ENCODE results near the gene LYZL4.

The LYZL4 gene

GRCh38 chr3:42398080-42398479 is 12.3 kb downstream of the LYZL4 start:
- TF ChIP-seq SNAI2 (CRISPR knock-in tag; IDR thresholded peaks at IDR 0.05), result no peak
- TF ChIP-seq ISL1 (CRISPR knock-in tag; IDR thresholded peaks at IDR 0.05), result no peak
- no peak for TF ChIP-seq ZNF8 (CRISPR knock-in tag; IDR thresholded peaks at IDR 0.05)
- TF ChIP-seq OSR1 (CRISPR knock-in tag; IDR thresholded peaks at IDR 0.05), result no peak
- no peak for TF ChIP-seq ZNF565 (CRISPR knock-in tag; conservative IDR thresholded peaks at IDR 0.05; ENCODE audit: low read depth)
- TF ChIP-seq ZNF70 (CRISPR knock-in tag; IDR thresholded peaks at IDR 0.05), result no peak
- TF ChIP-seq ZC3H10 (CRISPR knock-in tag; IDR thresholded peaks at IDR 0.05), result no peak
- TF ChIP-seq ESRRG (CRISPR knock-in tag; IDR thresholded peaks at IDR 0.05), result no peak
- TF ChIP-seq ZFP3 (CRISPR knock-in tag; IDR thresholded peaks at IDR 0.05), result no peak
- no peak for TF ChIP-seq PPARA (CRISPR knock-in tag; IDR thresholded peaks at IDR 0.05; ENCODE audit: borderline replicate concordance)
- TF ChIP-seq GLIS3 (CRISPR knock-in tag; IDR thresholded peaks at IDR 0.05), result no peak
- no peak for TF ChIP-seq TSHZ2 (CRISPR knock-in tag; IDR thresholded peaks at IDR 0.05)
- TF ChIP-seq, protein P1, sequence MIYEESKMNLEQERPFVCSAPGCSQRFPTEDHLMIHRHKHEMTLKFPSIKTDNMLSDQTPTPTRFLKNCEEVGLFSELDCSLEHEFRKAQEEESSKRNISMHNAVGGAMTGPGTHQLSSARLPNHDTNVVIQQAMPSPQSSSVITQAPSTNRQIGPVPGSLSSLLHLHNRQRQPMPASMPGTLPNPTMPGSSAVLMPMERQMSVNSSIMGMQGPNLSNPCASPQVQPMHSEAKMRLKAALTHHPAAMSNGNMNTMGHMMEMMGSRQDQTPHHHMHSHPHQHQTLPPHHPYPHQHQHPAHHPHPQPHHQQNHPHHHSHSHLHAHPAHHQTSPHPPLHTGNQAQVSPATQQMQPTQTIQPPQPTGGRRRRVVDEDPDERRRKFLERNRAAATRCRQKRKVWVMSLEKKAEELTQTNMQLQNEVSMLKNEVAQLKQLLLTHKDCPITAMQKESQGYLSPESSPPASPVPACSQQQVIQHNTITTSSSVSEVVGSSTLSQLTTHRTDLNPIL (CRISPR knock-in tag; IDR thresholded peaks at IDR 0.05; ENCODE audit: low read depth), result no peak
- no peak for TF ChIP-seq RARB (CRISPR knock-in tag; IDR thresholded peaks at IDR 0.05)
- no peak for TF ChIP-seq TOX (CRISPR knock-in tag; IDR thresholded peaks at IDR 0.05; ENCODE audit: borderline replicate concordance)
- TF ChIP-seq CSDC2 (CRISPR knock-in tag; IDR thresholded peaks at IDR 0.05), result no peak
- no peak for TF ChIP-seq BACH2 (CRISPR knock-in tag; IDR thresholded peaks at IDR 0.05; ENCODE audit: borderline replicate concordance)
- TF ChIP-seq ARNTL (CRISPR knock-in tag; IDR thresholded peaks at IDR 0.05; ENCODE audit: borderline replicate concordance, low read depth), result no peak
- no peak for TF ChIP-seq TCF4 (CRISPR knock-in tag; IDR thresholded peaks at IDR 0.05; ENCODE audit: borderline replicate concordance)
- ATAC-seq, result no peak

GRCh38 chr3:42397644-42398043 is 12.8 kb downstream of the LYZL4 start:
- TF ChIP-seq ZNF8 (CRISPR knock-in tag; IDR thresholded peaks at IDR 0.05) (no peak), ZC3H10 (CRISPR knock-in tag; IDR thresholded peaks at IDR 0.05) (no peak), TCF4 (CRISPR knock-in tag; IDR thresholded peaks at IDR 0.05; ENCODE audit: borderline replicate concordance) (no peak), ZFP30 (CRISPR knock-in tag; IDR thresholded peaks at IDR 0.05) (no peak), ESRRG (CRISPR knock-in tag; IDR thresholded peaks at IDR 0.05) (no peak), ARNTL (CRISPR knock-in tag; IDR thresholded peaks at IDR 0.05; ENCODE audit: borderline replicate concordance, low read depth) (no peak), BACH2 (CRISPR knock-in tag; IDR thresholded peaks at IDR 0.05; ENCODE audit: borderline replicate concordance) (no peak)
- TF ChIP-seq, protein P2, sequence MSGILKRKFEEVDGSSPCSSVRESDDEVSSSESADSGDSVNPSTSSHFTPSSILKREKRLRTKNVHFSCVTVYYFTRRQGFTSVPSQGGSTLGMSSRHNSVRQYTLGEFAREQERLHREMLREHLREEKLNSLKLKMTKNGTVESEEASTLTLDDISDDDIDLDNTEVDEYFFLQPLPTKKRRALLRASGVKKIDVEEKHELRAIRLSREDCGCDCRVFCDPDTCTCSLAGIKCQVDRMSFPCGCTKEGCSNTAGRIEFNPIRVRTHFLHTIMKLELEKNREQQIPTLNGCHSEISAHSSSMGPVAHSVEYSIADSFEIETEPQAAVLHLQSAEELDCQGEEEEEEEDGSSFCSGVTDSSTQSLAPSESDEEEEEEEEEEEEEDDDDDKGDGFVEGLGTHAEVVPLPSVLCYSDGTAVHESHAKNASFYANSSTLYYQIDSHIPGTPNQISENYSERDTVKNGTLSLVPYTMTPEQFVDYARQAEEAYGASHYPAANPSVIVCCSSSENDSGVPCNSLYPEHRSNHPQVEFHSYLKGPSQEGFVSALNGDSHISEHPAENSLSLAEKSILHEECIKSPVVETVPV (CRISPR knock-in tag; IDR thresholded peaks at IDR 0.05), result no peak
- ATAC-seq, result no peak

DNA sequence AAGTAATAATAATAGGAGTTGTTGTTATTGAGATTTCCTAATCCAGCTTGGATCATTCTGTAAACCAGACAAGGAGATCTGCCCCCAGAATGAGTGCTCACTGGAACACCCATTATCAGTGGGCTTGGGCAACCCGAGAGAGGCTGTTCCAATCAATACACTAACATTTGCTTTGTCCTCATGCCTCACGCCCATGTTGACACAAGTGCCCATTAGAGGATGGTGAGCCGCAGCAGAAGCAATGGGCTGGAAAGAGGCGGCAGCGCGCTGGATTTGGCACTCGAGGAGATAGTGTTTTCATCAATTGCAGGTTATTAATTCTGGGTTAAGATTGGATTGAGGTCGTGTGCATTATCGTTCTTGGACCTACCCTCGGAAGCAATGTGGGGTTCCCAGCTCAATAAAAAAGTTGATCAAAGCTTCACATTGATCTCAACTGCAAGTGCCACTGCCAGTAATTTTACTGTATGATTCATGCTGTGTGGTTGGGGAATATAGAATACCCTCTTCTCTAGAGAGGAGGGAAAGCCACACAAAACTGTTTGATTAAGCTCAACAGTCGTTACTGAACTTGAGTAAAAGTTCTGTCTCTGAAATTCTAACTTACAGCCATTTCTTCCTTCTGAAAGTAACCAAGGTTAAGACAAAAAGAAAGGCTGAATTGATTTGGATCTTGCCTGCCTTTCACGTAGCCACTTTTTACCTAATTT is 15.7 kb downstream of the LYZL4 start:
- ATAC-seq, result no peak
- TF ChIP-seq ZFP30 (CRISPR knock-in tag; IDR thresholded peaks at IDR 0.05) (no peak), TSHZ2 (CRISPR knock-in tag; IDR thresholded peaks at IDR 0.05) (no peak), TCF4 (CRISPR knock-in tag; IDR thresholded peaks at IDR 0.05; ENCODE audit: borderline replicate concordance) (no peak), OSR1 (CRISPR knock-in tag; IDR thresholded peaks at IDR 0.05) (no peak), ARNTL (CRISPR knock-in tag; IDR thresholded peaks at IDR 0.05; ENCODE audit: borderline replicate concordance, low read depth) (no peak), ZNF70 (CRISPR knock-in tag; IDR thresholded peaks at IDR 0.05) (no peak), CSDC2 (CRISPR knock-in tag; IDR thresholded peaks at IDR 0.05) (no peak), GLIS3 (CRISPR knock-in tag; IDR thresholded peaks at IDR 0.05) (no peak), TOX (CRISPR knock-in tag; IDR thresholded peaks at IDR 0.05; ENCODE audit: borderline replicate concordance) (no peak), ZNF565 (CRISPR knock-in tag; conservative IDR thresholded peaks at IDR 0.05; ENCODE audit: low read depth) (no peak), ZC3H10 (CRISPR knock-in tag; IDR thresholded peaks at IDR 0.05) (no peak), RARB (CRISPR knock-in tag; IDR thresholded peaks at IDR 0.05) (no peak)
- TF ChIP-seq, protein P2 (CRISPR knock-in tag; IDR thresholded peaks at IDR 0.05), result no peak
- TF ChIP-seq, protein P1 (CRISPR knock-in tag; IDR thresholded peaks at IDR 0.05; ENCODE audit: low read depth), result no peak
- TF ChIP-seq, protein P3, sequence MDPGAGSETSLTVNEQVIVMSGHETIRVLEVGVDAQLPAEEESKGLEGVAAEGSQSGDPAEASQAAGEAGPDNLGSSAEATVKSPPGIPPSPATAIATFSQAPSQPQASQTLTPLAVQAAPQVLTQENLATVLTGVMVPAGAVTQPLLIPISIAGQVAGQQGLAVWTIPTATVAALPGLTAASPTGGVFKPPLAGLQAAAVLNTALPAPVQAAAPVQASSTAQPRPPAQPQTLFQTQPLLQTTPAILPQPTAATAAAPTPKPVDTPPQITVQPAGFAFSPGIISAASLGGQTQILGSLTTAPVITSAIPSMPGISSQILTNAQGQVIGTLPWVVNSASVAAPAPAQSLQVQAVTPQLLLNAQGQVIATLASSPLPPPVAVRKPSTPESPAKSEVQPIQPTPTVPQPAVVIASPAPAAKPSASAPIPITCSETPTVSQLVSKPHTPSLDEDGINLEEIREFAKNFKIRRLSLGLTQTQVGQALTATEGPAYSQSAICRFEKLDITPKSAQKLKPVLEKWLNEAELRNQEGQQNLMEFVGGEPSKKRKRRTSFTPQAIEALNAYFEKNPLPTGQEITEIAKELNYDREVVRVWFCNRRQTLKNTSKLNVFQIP (CRISPR knock-in tag; IDR thresholded peaks at IDR 0.05; ENCODE audit: borderline replicate concordance, low read depth), result no peak
